HUES6 (cell line): ENCODE results near the gene CEACAM5.

Source experiments
- H3K27ac ChIP-seq: 2 replicates; pipeline ENCODE4 v1.7.0; 2013; ENCODE audit warnings: low read depth, mild to moderate bottlenecking, low read length, inconsistent platforms
- H3K27me3 ChIP-seq: 2 replicates; pipeline ENCODE4 v1.6.1; 2013; ENCODE audit warnings: low read length; ENCODE audit not compliant: control insufficient read depth, insufficient read depth
- H3K36me3 ChIP-seq: 2 replicates; pipeline ENCODE4 v1.6.1; 2013; ENCODE audit warnings: low read length; ENCODE audit not compliant: control insufficient read depth, insufficient read depth
- H3K4me1 ChIP-seq: 2 replicates; pipeline ENCODE4 v1.6.1; 2013; ENCODE audit warnings: low read length; ENCODE audit not compliant: control insufficient read depth, insufficient read depth
- H3K4me3 ChIP-seq: 2 replicates; pipeline ENCODE4 v1.5.1; 2013; ENCODE audit warnings: low read depth, low read length
- H3K9ac ChIP-seq: one replicate; pipeline ENCODE4 v1.6.1; 2013; ENCODE audit warnings: mild to moderate bottlenecking, low read length
- H3K9me3 ChIP-seq: 2 replicates; pipeline ENCODE4 v1.6.1; 2013; ENCODE audit warnings: low read depth, low read length; ENCODE audit not compliant: control insufficient read depth, insufficient read depth

CEACAM5 gene

GRCh38 chr19:41709951-41710645 is 1.7 kb downstream of the CEACAM5 start:
- no peaks in the 10 kb centered on the region for H3K36me3 ChIP-seq
- H3K9me3 ChIP-seq: no peaks in the 10 kb centered on the region
- H3K4me1 ChIP-seq: no peaks in the 10 kb centered on the region
- H3K4me3 ChIP-seq: no peak overlapping the region
- H3K27ac ChIP-seq: no peak overlapping the region
- H3K9ac ChIP-seq: no peak overlapping the region
- peaks cover 59% of the 10 kb centered on the region for H3K27me3 ChIP-seq

GRCh38 chr19:41711376-41712261 is 3.2 kb downstream of the CEACAM5 start:
- Histone ChIP-seq H3K36me3 (no peaks in the 10 kb centered on the region), H3K9me3 (no peaks in the 10 kb centered on the region), H3K4me1 (no peaks in the 10 kb centered on the region), H3K27me3 (peaks cover 66% of the 10 kb centered on the region), H3K9ac (no peak overlapping the region), H3K4me3 (no peak overlapping the region), H3K27ac (no peak overlapping the region)

GRCh38 chr19:41714598-41714997 is 6.2 kb downstream of the CEACAM5 start:
- Histone ChIP-seq H3K36me3 (no peaks in the 10 kb centered on the region), H3K4me1 (no peaks in the 10 kb centered on the region), H3K4me3 (no peak overlapping the region), H3K9ac (no peak overlapping the region), H3K27ac (no peak overlapping the region), H3K9me3 (no peaks in the 10 kb centered on the region), H3K27me3 (peaks cover 90% of the 10 kb centered on the region)

GRCh38 chr19:41718761-41719160 is 10.3 kb downstream of the CEACAM5 start:
- H3K9me3 ChIP-seq: no peaks in the 10 kb centered on the region
- H3K4me1 ChIP-seq: no peaks in the 10 kb centered on the region
- no peak overlapping the region for H3K27ac ChIP-seq
- peaks cover 68% of the 10 kb centered on the region for H3K27me3 ChIP-seq
- no peak overlapping the region for H3K4me3 ChIP-seq
- no peak overlapping the region for H3K9ac ChIP-seq
- no peaks in the 10 kb centered on the region for H3K36me3 ChIP-seq

- Histone ChIP-seq H3K36me3 (no peaks in the 10 kb centered on the region), H3K4me1 (no peaks in the 10 kb centered on the region), H3K27me3 (peaks cover 58% of the 10 kb centered on the region)
Measured at GRCh38 chr19:41720103-41720502, 11.7 kb downstream of the CEACAM5 start.

GRCh38 chr19:41726493-41726892 is 18.1 kb downstream of the CEACAM5 start:
- H3K4me1 ChIP-seq: no peaks in the 10 kb centered on the region
- H3K27ac ChIP-seq: no peak overlapping the region
- H3K27me3 ChIP-seq: peaks cover 28% of the 10 kb centered on the region
- H3K9ac ChIP-seq: no peak overlapping the region
- no peak overlapping the region for H3K4me3 ChIP-seq
- no peaks in the 10 kb centered on the region for H3K9me3 ChIP-seq
- no peaks in the 10 kb centered on the region for H3K36me3 ChIP-seq

More at GRCh38 chr19:41720103-41720502, 11.7 kb downstream of the CEACAM5 start:
- H3K9me3 ChIP-seq: no peaks in the 10 kb centered on the region
- H3K4me3 ChIP-seq: no peak overlapping the region
- H3K9ac ChIP-seq: no peak overlapping the region
- H3K27ac ChIP-seq: no peak overlapping the region

- Histone ChIP-seq H3K9ac (no peak overlapping the region), H3K9me3 (no peaks in the 10 kb centered on the region), H3K27me3 (peaks cover 36% of the 10 kb centered on the region), H3K36me3 (no peaks in the 10 kb centered on the region), H3K27ac (no peak overlapping the region), H3K4me3 (no peak overlapping the region), H3K4me1 (no peaks in the 10 kb centered on the region)
Measured at GRCh38 chr19:41734156-41734555, 25.7 kb downstream of the CEACAM5 start.

- no peak overlapping the region for H3K4me3 ChIP-seq
- H3K27ac ChIP-seq: no peak overlapping the region
- H3K27me3 ChIP-seq: peaks cover 36% of the 10 kb centered on the region
Measured at GRCh38 chr19:41734585-41734984, 26.2 kb downstream of the CEACAM5 start.

GRCh38 chr19:41735071-41735600 is 26.7 kb downstream of the CEACAM5 start:
- Histone ChIP-seq H3K27me3 (peaks cover 41% of the 10 kb centered on the region), H3K9ac (no peak overlapping the region), H3K4me3 (no peak overlapping the region), H3K27ac (no peak overlapping the region), H3K4me1 (no peaks in the 10 kb centered on the region), H3K36me3 (no peaks in the 10 kb centered on the region), H3K9me3 (no peaks in the 10 kb centered on the region)

More at GRCh38 chr19:41734585-41734984, 26.2 kb downstream of the CEACAM5 start:
- Histone ChIP-seq H3K9ac (no peak overlapping the region), H3K9me3 (no peaks in the 10 kb centered on the region), H3K36me3 (no peaks in the 10 kb centered on the region), H3K4me1 (no peaks in the 10 kb centered on the region)

GRCh38 chr19:41739361-41739760 is 30.9 kb downstream of the CEACAM5 start:
- Histone ChIP-seq H3K27me3 (peaks cover 35% of the 10 kb centered on the region), H3K4me3 (no peak overlapping the region), H3K36me3 (no peaks in the 10 kb centered on the region), H3K27ac (no peak overlapping the region), H3K4me1 (no peaks in the 10 kb centered on the region), H3K9ac (no peak overlapping the region), H3K9me3 (no peaks in the 10 kb centered on the region)
